ENCODE measurements around the gene PGRMC2.

- TF ChIP-seq TCF4 (CRISPR knock-in tag; IDR thresholded peaks at IDR 0.05; ENCODE audit: borderline replicate concordance) = no peak
- TF ChIP-seq ZNF565 (CRISPR knock-in tag; conservative IDR thresholded peaks at IDR 0.05; ENCODE audit: low read depth) = no peak
- TF ChIP-seq GLIS3 (CRISPR knock-in tag; IDR thresholded peaks at IDR 0.05) = no peak
- TF ChIP-seq PPARA (CRISPR knock-in tag; IDR thresholded peaks at IDR 0.05; ENCODE audit: borderline replicate concordance) = no peak
Observed at GRCh38 chr4:128309585-128309984, 22.0 kb upstream of the PGRMC2 start.
